ENCODE data around the gene RIC3. TPM values are rescaled to one million over a fixed set of nuclear protein-coding genes. Genes with fewer than 3 reads are reported as not detected.

The RIC3 gene
- total RNA-seq, 1 experiment from 2014 or later, result not detected

- in situ Hi-C loops (cut with HindIII; ENCODE audit: low pct_unique_long_range_greater_than_20kb, low sequenced_read_pairs), result no loop called here
- no peak for DNase-seq (ENCODE audit: low read depth)
Observed at GRCh38 chr11:8061555-8062428, 107.0 kb downstream of the RIC3 start.

GRCh38 chr11:8060801-8061554, 107.8 kb downstream of the RIC3 start:
- no peak for DNase-seq (ENCODE audit: low read depth)
- in situ Hi-C loops (cut with HindIII; ENCODE audit: low pct_unique_long_range_greater_than_20kb, low sequenced_read_pairs), result no loop called here

DNA sequence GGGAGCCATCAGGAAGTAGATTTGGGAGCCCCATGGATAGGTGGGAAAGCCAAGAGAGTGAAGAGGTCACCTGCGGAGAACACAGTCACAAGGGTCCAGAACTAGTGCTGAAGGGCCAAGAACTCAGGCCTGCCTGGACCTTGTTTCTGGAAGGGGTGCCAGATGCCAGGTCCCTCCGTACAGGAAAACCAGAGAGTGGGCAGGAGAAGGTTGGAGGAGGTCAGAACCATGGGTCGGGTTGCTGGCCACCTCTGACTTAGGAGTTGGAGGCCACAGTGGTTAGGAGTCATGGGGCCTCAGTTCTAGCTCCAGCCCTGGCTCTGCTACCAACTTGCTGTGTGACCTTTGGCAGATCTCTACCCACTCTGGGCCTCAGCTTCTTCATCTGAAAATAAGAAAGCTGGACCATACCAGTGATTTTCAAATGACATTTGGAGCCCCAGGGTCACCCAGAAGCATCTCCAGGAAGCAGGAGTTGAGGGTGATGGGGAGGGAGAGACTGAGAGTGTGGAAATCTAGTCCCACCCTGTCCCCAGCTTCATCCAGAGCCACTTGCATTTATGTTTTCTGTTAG, 108.6 kb downstream of the RIC3 start:
- in situ Hi-C loops (cut with HindIII; ENCODE audit: low pct_unique_long_range_greater_than_20kb, low sequenced_read_pairs), result no loop called here
- no peak for DNase-seq (ENCODE audit: low read depth)

GRCh38 chr11:8059571-8060011, 109.2 kb downstream of the RIC3 start:
- in situ Hi-C loops (cut with HindIII; ENCODE audit: low pct_unique_long_range_greater_than_20kb, low sequenced_read_pairs), result no loop called here
- no peak for DNase-seq (ENCODE audit: low read depth)

DNA sequence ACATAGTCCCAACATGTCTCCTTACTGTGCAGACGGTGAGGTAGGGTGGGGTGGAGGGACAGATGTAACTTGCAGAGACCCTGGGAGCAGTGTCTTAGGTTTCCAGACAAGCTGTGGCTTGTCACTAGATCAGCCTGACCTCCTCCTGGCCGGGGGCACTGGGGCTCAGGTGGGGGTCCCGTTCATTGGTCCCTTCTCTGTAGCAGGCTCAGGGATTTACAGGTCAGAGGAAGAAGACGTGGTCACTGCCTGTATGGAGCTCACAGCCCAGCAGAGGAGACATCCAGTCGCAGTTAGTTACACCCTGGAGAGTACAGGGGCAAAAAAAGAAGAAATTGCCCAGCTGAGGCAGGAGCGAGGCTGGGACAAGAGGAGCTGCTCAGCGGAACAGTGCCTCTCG, 109.8 kb downstream of the RIC3 start:
- no peak for DNase-seq (ENCODE audit: low read depth)
- in situ Hi-C loops (cut with HindIII; ENCODE audit: low pct_unique_long_range_greater_than_20kb, low sequenced_read_pairs), result no loop called here

DNA sequence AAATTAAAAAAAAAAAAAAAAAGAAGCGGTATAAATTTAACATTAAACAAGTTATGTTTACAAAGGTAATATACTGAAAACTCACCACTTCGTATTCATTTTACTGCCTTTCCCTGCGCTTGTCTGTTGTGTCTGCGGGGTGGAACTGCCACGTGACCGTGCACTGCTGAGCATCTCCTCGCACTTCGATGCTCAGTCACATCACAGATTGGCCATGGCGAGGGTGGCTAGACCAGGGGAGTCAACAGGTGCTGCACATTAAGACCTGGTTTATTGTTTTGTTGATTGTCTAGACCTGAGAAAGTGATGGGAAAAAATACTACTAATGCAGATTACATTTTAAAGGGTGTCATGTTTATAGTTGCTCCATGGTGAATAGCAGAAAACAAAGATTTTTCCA, 110.6 kb downstream of the RIC3 start:
- DNase-seq (ENCODE audit: low read depth), result no peak
- in situ Hi-C loops (cut with HindIII; ENCODE audit: low pct_unique_long_range_greater_than_20kb, low sequenced_read_pairs), result no loop called here

GRCh38 chr11:8056810-8057463, 111.9 kb downstream of the RIC3 start:
- in situ Hi-C loops (cut with HindIII; ENCODE audit: low pct_unique_long_range_greater_than_20kb, low sequenced_read_pairs), result no loop called here

More at GRCh38 chr11:8056810-8057463, 111.9 kb downstream of the RIC3 start:
- no peak for DNase-seq (ENCODE audit: low read depth)

Other genes starting within 250 kb of the RIC3 start
- gene OR10A6, start 237.8 kb downstream of the RIC3 start, total RNA-seq (2014; rRNA removed; shearing (Covaris generic); ENCODE audit: low replicate concordance), result not detected in 2 replicates
- not detected in 2 replicates for gene OR10A3, start 227.3 kb downstream of the RIC3 start, total RNA-seq (2014; rRNA removed; shearing (Covaris generic); ENCODE audit: low replicate concordance)
- not detected in 2 replicates for gene NLRP10, start 203.6 kb downstream of the RIC3 start, total RNA-seq (2014; rRNA removed; shearing (Covaris generic); ENCODE audit: low replicate concordance)
- 362 and 393 TPM in 2 replicates for gene EIF3F, start 181.7 kb downstream of the RIC3 start, total RNA-seq (2014; rRNA removed; shearing (Covaris generic); ENCODE audit: low replicate concordance)
- not detected in 2 replicates for gene TUB, start 87.8 kb downstream of the RIC3 start, total RNA-seq (2014; rRNA removed; shearing (Covaris generic); ENCODE audit: low replicate concordance)
- not detected in 2 replicates for gene LMO1, start 94.9 kb upstream of the RIC3 start, total RNA-seq (2014; rRNA removed; shearing (Covaris generic); ENCODE audit: low replicate concordance)

All from Caki2 (cell line).